Skeletal muscle satellite cell (primary cell): ENCODE measurements around the gene PRR12. TPM values are rescaled to one million over a fixed set of nuclear protein-coding genes. Genes with fewer than 3 reads are reported as not detected.

Experiments
- H3K27me3 ChIP-seq: 2 replicates; pipeline ENCODE4 v1.7.0; 2013; ENCODE audit warnings: low read length; ENCODE audit not compliant: control insufficient read depth, insufficient read depth
- H3K36me3 ChIP-seq: 2 replicates; pipeline ENCODE4 v1.7.0; 2013; ENCODE audit warnings: mild to moderate bottlenecking, control low read depth, low read length; ENCODE audit not compliant: insufficient read depth
- H3K4me1 ChIP-seq: 2 replicates; pipeline ENCODE4 v1.7.0; 2013; ENCODE audit warnings: low read length; ENCODE audit not compliant: control insufficient read depth, insufficient read depth
- H3K4me2 ChIP-seq: 2 replicates; pipeline ENCODE4 v1.7.0; 2013; ENCODE audit warnings: mild to moderate bottlenecking, low read length
- H3K4me3 ChIP-seq: 2 replicates; pipeline ENCODE4 v1.7.0; 2013; ENCODE audit warnings: low read length
- H3K9ac ChIP-seq: 2 replicates; pipeline ENCODE4 v1.7.0; 2013; ENCODE audit warnings: mild to moderate bottlenecking, low read depth, low read length, moderate library complexity
- H3K9me3 ChIP-seq: replicated peaks from 2 replicates; pipeline ENCODE4 v1.7.0; 2013; ENCODE audit warnings: mild to moderate bottlenecking, control low read depth, low read length
- total RNA-seq: library from RNA; depleted of rRNA; stranded (reverse); fragments of >200 nt; gene quantifications from 2 replicates; pipeline ENCODE4 v1.2.3, GENCODE V29; 2012; rRNA removed

PRR12 gene
- total RNA-seq: 2.5 and 3.5 TPM in 2 replicates

- H3K9me3 ChIP-seq: no peaks in the 10 kb centered on the region
- H3K27me3 ChIP-seq: no peaks in the 10 kb centered on the region
- peaks cover 25% of the 10 kb centered on the region for H3K4me1 ChIP-seq
- H3K36me3 ChIP-seq: peaks cover 16% of the 10 kb centered on the region
- peak within 1 kb of the TSS; percentile 100 for H3K4me2 ChIP-seq
- peak within 1 kb of the TSS; percentile 87 for H3K4me3 ChIP-seq
- H3K9ac ChIP-seq: peak within 1 kb of the TSS; percentile 87
Measured at GRCh38 chr19:49590971-49591730, at the start of gene PRR12. Gene PRR12, plus strand, starts transcription at chr19:49591182. Its CDS starts 473 bp downstream, at chr19:49591655.

GRCh38 chr19:49541914-49542313 lies 49.1 kb upstream of the PRR12 start:
- Histone ChIP-seq H3K36me3 (peaks cover 47% of the 10 kb centered on the region), H3K9me3 (no peaks in the 10 kb centered on the region)

GRCh38 chr19:49542446-49542845 lies 48.5 kb upstream of the PRR12 start:
- H3K4me2 ChIP-seq: no peak overlapping the region
- no peaks in the 10 kb centered on the region for H3K9me3 ChIP-seq
- H3K36me3 ChIP-seq: peaks cover 42% of the 10 kb centered on the region
- no peak overlapping the region for H3K4me3 ChIP-seq
- H3K4me1 ChIP-seq: peaks cover 3% of the 10 kb centered on the region
- H3K27me3 ChIP-seq: no peaks in the 10 kb centered on the region
- no peak overlapping the region for H3K9ac ChIP-seq

More at GRCh38 chr19:49541914-49542313, 49.1 kb upstream of the PRR12 start:
- Histone ChIP-seq H3K9ac (no peak overlapping the region), H3K4me3 (no peak overlapping the region), H3K4me1 (peaks cover 3% of the 10 kb centered on the region), H3K4me2 (no peak overlapping the region), H3K27me3 (no peaks in the 10 kb centered on the region)

GRCh38 chr19:49543032-49543431 lies 48.0 kb upstream of the PRR12 start:
- peaks cover 40% of the 10 kb centered on the region for H3K36me3 ChIP-seq
- H3K4me2 ChIP-seq: no peak overlapping the region
- no peaks in the 10 kb centered on the region for H3K9me3 ChIP-seq
- no peaks in the 10 kb centered on the region for H3K27me3 ChIP-seq
- H3K4me3 ChIP-seq: no peak overlapping the region
- peaks cover 3% of the 10 kb centered on the region for H3K4me1 ChIP-seq
- H3K9ac ChIP-seq: no peak overlapping the region

- H3K27me3 ChIP-seq: no peaks in the 10 kb centered on the region
- H3K9ac ChIP-seq: no peak overlapping the region
- H3K4me2 ChIP-seq: no peak overlapping the region
- no peaks in the 10 kb centered on the region for H3K9me3 ChIP-seq
- H3K4me1 ChIP-seq: peaks cover 3% of the 10 kb centered on the region
- peaks cover 36% of the 10 kb centered on the region for H3K36me3 ChIP-seq
- H3K4me3 ChIP-seq: no peak overlapping the region
Measured at GRCh38 chr19:49544154-49544553, 46.8 kb upstream of the PRR12 start.

GRCh38 chr19:49546825-49547565 lies 44.0 kb upstream of the PRR12 start:
- Histone ChIP-seq H3K4me2 (peak overlapping the region; percentile 26), H3K9me3 (no peaks in the 10 kb centered on the region), H3K27me3 (no peaks in the 10 kb centered on the region), H3K4me3 (no peak overlapping the region), H3K9ac (no peak overlapping the region), H3K4me1 (peaks cover 3% of the 10 kb centered on the region), H3K36me3 (peaks cover 18% of the 10 kb centered on the region)

- H3K4me3 ChIP-seq: no peak overlapping the region
Measured at GRCh38 chr19:49549045-49549444, 41.9 kb upstream of the PRR12 start.

GRCh38 chr19:49551531-49551930 lies 39.5 kb upstream of the PRR12 start:
- Histone ChIP-seq H3K36me3 (peaks cover 25% of the 10 kb centered on the region), H3K27me3 (no peaks in the 10 kb centered on the region), H3K4me1 (peaks cover 21% of the 10 kb centered on the region), H3K4me3 (no peak overlapping the region), H3K4me2 (no peak overlapping the region), H3K9me3 (no peaks in the 10 kb centered on the region), H3K9ac (no peak overlapping the region)

More at GRCh38 chr19:49549045-49549444, 41.9 kb upstream of the PRR12 start:
- Histone ChIP-seq H3K4me1 (peaks cover 11% of the 10 kb centered on the region), H3K27me3 (no peaks in the 10 kb centered on the region), H3K4me2 (no peak overlapping the region), H3K36me3 (peaks cover 11% of the 10 kb centered on the region), H3K9ac (no peak overlapping the region), H3K9me3 (no peaks in the 10 kb centered on the region)

GRCh38 chr19:49552749-49553148 lies 38.2 kb upstream of the PRR12 start:
- H3K36me3 ChIP-seq: peaks cover 37% of the 10 kb centered on the region
- no peak overlapping the region for H3K9ac ChIP-seq
- no peaks in the 10 kb centered on the region for H3K27me3 ChIP-seq
- H3K9me3 ChIP-seq: no peaks in the 10 kb centered on the region
- H3K4me2 ChIP-seq: no peak overlapping the region
- H3K4me1 ChIP-seq: peaks cover 18% of the 10 kb centered on the region
- no peak overlapping the region for H3K4me3 ChIP-seq

GRCh38 chr19:49553451-49554271 lies 37.3 kb upstream of the PRR12 start:
- peak overlapping the region; percentile 4 for H3K9ac ChIP-seq

GRCh38 chr19:49554701-49555181 lies 36.2 kb upstream of the PRR12 start:
- no peaks in the 10 kb centered on the region for H3K27me3 ChIP-seq
- H3K4me2 ChIP-seq: no peak overlapping the region
- no peaks in the 10 kb centered on the region for H3K9me3 ChIP-seq
- peaks cover 18% of the 10 kb centered on the region for H3K4me1 ChIP-seq
- no peak overlapping the region for H3K4me3 ChIP-seq
- H3K36me3 ChIP-seq: peaks cover 50% of the 10 kb centered on the region
- H3K9ac ChIP-seq: no peak overlapping the region

More at GRCh38 chr19:49553451-49554271, 37.3 kb upstream of the PRR12 start:
- peaks cover 18% of the 10 kb centered on the region for H3K4me1 ChIP-seq
- no peak overlapping the region for H3K4me3 ChIP-seq
- H3K9me3 ChIP-seq: no peaks in the 10 kb centered on the region
- peak overlapping the region; percentile 2 for H3K4me2 ChIP-seq
- peaks cover 42% of the 10 kb centered on the region for H3K36me3 ChIP-seq
- no peaks in the 10 kb centered on the region for H3K27me3 ChIP-seq
